ENCODE results near the gene A4GALT.
A peak's percentile ranks its signal among the peaks of the same experiment; 100 is the strongest.

Gene A4GALT

DNA sequence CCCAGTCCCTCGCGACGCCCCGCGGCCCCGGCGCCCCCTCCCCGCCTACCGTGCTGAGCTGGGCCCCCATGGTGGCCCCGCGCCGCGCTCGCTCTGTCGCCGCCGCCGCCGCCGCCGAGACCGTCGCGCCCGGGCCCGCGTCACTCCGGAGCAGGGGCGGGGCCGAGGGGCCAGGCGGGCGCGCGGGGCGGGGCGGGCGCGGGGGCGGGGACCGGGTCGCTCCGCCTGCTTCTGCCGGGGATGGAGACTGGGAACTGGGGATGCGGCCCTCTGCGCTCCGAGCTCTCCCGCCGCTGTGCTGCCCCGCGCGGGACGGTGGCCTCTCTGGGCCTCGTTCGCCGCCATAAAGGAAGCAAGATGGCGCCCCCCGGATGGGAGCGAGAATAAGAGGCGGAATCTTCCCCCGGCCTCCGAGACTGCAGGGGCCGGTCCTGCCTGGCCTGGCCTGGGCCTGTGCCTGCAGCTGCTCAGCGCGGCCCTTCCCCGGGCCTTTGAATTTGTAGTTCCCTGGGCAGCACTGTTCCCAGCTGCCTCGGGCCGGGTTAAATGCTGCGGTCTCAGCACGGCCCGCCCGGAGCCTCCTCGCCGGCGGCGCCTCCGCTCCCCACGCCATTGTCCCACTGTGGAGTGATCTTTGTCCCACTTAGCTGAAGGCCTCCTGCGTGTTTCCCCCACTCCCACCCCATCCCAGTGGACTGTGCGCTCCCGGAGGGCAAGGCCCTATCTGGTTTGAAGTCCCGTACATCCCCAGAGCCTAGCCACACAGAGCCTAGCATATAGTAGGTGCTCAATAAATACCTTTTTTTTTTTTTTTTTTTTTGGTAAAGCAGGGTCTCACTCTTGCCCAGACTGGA, 71.2 kb downstream of the A4GALT start, which contains the start of gene CYB5R3:
Gene CYB5R3 (minus strand): TSS at position 147 of the 854 bp plus-strand sequence. CDS start 77 bp downstream, at position 70.
- peak; percentile 66 for DNase-seq (ENCODE audit: low read depth)

DNA sequence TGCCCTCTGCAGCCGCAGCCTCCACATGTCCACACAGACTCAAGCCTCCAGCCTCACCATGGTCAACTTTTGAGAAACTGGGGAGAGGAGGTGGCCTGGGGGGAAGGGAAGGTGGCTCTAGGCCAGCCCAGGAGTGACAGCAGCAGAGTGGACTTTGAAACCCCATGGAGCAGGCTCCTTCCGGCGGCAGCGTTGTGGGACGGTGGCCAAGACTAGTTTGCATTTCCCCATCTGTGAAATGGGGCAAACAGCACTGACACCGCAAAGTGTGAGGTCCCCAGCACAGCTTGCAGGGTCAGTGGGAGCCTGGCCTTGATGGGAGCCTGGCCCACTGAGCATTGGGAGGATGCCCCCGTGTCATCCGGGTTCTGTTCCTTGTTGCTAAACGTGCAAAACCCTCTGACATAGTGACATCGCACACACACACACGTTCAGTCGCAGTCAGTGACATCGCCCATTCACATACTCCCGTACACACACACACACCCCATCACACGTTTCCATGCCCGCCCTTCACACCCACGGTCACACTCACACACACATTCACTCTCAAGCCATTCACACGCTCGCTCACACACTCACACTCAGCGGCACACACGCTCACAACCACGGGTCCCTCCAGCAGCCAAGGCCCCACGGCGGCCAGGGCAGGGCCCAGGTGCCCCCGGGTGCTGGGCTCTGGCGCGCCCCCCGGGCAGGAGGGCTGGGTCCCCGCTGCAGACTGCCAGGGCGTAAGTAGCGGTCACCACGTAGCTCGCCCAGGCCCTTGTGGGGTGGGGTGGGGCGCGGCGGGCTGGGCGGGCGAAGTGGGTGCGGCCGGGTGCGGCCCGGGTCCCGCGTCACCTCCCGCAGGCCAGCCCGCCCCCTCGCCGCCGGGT, 72.1 kb downstream of the A4GALT start:
- DNase-seq (ENCODE audit: low read depth) = peak; percentile 7

DNA sequence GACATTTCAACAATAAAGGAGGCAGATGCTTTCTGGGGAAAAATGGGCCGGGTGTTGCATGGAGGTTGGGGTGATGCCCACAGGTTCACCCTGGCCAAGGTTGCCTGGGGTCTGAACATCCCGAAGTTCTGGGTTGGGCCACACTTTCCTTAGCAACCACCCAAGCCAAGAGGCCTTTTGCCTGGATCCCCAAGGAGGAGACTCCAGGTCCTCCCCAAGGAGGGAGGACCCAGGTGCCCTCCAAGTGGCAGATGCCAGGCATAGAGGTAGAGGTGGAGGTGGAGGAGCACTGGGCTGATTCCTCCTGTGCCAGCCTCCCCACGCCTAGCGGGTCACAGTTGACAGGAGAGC, 72.7 kb downstream of the A4GALT start:
- DNase-seq (ENCODE audit: low read depth) = no peak

DNA sequence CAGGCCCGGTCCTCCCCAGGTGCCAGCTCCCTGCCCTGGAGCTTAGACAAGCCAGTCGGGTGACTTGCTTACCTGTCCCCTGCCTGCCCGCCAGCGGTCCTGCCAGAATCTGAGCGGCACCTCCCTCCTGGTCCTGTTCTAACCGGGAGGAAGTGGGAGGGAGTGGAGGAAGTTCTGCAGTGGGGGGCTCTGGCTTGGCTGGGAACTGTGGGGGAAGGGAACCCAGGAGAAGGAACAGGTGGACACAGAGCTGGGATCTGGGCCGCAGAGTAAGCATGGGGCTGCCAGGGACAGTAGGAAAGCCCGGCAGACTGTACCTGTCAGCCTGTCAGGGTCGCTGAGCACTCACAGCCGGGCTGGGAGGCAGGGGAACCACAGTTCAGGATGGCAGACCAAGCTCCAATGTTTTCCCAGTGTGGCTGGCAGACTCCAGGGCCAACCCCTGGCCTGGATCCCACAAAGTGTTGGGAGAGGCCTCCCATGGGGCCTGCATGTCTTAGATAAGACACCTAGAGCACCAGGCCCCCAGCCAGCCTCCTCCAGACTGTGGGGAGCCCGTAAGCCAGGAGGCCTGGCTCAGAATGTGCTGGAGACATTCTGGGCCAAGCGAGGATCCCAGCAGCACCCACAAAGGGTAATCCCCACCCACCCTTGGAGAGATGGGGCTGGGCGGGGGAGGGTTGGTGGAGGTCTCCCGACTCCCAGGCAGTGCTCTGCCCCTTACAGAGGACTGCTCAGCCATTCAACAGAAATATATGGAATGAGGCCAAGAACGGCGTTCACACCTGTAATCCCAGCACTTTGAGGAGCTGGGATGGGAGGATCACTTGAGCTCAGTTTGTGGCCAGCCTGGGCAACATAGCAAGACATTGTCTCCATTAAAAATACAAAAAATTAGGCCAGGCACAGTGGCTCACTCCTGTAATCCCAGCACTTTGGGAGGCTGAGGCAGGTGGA, 73.8 kb downstream of the A4GALT start:
- DNase-seq (ENCODE audit: low read depth) = no peak

DNA sequence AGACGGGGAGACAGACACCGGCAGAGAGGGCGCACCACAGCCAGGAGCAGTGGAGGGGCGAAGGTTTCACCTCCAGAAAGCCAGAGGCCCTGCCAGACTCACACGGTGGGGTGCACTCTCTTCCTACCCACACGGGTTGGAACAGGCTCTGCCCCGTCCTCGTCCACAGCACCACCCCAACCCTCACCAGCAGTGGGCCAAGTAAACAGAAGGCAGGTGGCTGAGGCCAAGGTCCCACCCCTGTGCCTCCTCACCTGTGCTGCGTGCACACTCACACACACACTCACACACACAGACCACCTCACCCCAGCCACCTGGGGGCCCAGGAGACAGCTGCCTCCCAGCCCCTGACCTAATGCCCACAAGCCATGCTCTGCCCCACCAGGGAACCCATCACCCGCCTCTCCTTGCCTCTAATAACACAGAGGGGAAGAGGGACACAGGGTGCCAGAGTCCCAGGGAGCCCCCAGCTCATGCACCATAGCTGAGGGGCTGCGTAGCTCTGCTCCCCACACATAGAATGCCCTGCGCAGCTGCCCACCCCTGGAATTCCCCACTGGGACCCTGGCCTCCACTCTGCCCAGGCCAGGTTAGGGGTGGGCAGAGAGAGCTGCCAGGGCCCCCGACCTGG, 74.6 kb downstream of the A4GALT start:
- DNase-seq (ENCODE audit: low read depth) = no peak

DNA sequence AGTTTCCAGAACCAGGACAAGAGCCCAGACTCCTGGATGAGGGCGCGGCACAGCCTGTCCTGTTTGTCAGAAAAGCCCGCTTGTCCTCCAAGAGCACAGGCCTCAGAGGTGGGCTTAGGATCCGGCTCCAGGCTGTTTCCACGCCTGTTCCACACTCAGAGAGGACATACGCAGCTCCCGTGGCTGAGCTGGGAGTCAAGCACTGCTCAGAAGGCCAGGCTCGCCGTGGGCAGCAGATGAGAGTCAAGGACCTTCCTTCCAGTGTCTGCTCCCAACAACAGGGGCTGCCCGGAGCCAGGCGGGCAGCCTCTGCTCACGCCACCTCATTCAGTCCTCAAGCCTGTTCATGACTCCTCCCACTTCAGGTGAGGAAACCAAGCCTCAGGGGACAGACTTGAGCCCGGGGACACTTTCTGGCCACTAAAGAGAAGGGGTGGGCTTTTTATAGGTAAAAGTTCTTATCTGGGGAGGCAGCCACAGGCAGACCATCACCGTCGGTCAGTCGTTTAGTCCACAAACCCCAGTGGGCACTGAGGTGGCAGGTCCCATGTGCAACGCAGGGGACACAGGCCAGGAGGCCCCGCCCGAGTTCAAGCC, 75.2 kb downstream of the A4GALT start:
- no peak for DNase-seq (ENCODE audit: low read depth)

DNA sequence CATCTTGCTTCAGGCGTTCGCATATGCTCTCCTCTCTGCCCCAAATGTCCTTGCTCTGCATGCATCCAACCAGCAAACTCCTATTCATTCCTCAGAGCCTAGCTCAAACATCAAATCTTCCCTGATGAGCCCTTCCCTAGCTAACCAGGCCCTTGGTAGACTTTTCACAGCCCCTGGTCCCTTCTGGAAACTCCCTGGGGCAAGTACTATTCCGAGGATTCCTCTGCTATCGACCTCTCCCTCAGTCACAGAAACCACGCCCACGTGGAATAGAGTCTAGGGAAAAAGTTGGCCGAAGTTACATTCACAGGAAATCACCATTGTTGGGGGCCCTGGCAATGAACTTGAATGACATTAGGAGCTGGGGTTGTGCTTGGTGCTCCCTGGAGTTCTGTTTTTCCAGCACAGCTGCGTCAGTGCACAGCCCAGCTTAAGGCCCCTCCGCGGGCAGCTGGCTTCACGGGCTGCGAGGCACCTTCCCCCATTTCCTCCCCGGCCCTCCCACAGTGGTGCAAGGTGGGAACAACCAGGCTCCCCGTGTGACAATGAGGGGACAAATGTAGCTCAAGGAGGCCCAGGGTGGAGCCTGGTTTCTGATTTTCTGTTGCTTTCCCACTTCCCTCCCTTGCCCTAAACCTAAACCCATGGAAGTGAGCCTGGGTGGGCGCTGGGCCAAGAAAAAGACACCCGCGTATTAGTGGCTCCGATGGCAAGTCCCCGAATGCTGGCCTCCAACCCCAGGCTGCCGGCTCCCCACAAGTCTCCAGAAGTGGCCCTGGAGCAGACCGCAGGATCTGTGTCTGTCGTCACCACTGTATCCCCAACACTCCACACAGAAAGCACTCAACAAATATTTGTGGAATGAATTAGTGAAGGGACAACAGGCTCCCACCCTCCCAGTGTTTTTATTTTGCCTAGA, 76.0 kb downstream of the A4GALT start:
- no peak for DNase-seq (ENCODE audit: low read depth)

DNA sequence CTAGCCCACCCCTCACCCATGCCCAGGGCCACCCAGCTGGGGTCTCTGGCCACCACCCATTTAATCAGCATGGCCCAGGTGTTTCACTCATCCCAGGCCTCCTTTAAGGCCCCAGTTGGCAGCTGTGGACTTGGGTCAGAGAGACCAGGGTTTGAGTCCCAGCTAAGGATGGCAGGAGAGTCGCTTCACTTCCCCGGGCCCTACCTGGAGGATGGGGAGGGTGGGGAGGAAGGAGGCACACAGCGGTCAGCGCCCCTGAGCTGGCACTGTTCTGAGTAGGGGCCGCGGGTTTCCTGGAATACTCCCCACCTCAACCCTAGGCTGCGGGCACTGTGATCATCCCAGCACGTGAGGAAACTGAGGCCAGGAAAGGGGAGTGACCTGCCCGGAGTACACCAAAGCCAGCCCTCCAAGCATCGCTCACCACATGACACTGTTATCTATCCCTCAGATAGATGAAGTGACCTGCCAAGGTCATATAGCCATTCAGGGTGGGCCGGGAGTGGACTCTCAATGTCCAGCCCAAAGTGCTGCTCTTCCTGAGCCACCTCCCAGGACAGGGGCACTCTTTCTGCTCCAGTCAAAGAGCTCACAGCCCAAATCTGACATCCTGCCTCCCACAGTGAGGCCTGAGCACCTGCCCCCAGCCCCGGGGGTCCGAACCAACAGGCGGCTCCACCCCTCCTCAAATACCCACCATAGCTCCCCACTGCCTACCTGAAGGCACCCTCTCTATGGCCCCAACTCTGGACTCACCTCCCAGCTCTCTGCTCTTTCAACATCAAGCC, 76.8 kb downstream of the A4GALT start:
- no peak for DNase-seq (ENCODE audit: low read depth)

DNA sequence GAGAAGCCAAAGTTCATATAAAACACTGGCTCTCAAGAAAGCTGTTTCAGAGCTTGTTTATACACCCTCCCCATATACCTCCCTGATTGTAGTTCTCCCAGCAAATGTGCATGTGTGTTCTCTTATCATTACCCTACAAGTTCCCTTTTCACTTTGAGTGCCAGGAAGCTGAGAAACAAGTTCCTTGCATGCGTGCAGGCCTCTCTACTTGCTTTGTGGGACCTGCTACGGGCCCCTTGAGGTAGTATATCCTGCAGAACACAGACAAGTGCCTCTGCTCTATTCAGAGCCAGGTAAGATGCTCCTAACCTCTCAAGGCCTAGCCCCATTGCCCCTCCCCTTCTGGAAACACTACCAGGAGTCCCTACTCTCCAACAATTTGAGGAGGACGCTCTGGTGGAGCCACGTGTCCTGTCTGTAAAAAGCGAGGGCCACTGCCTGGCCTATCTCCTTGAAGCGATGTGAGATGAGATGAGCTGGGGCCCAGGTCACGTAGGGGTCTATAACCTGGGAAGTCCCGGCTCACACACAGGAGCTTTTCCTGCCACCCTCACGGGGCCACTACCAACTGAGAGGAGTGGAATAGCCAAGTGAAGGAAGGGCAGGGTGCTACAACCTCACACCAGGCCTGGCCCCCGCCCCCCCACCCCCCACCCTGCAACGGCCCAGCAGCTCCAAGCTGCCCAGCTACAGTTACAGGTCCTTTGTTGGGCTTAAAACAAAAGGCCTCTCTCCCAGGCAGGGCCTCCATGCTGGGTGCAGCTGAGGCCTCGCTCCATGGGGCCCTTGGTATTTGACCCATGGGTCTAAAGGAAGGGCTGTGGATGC, 77.7 kb downstream of the A4GALT start:
- no peak for DNase-seq (ENCODE audit: low read depth)

All from activated T-cell treated with anti-CD3 and anti-CD28 coated beads for 1 hour (primary cell).